HG03558 (cell line): ENCODE data around the gene DCST2.

Source experiments
- ATAC-seq: cut with Tn5 transposase; IDR thresholded peaks from one replicate; pipeline ENCODE4 v1.9.1; 2021; ENCODE audit warnings: moderate number of reproducible peaks; ENCODE audit not compliant: unreplicated experiment; ENCODE audit errors: extremely low read depth

The DCST2 gene

GRCh38 chr1:155030243-155030795 lies 3.3 kb downstream of the DCST2 start:
- ATAC-seq: no peak

- ATAC-seq: no peak
These were observed 3.9 kb downstream of the DCST2 start for GRCh38 chr1:155029513-155030242.

GRCh38 chr1:155026588-155026987 lies 7.0 kb downstream of the DCST2 start:
- ATAC-seq: no peak

- no peak for ATAC-seq
These were observed 7.4 kb downstream of the DCST2 start for GRCh38 chr1:155026154-155026553.

- no peak for ATAC-seq
These were observed 9.3 kb downstream of the DCST2 start for GRCh38 chr1:155024315-155024714.

- ATAC-seq: no peak
These were observed 10.0 kb downstream of the DCST2 start for GRCh38 chr1:155023627-155024026.

GRCh38 chr1:155022927-155023236 lies 10.7 kb downstream of the DCST2 start:
- no peak for ATAC-seq

- ATAC-seq: no peak
These were observed 11.2 kb downstream of the DCST2 start for GRCh38 chr1:155022136-155022926.

GRCh38 chr1:155019377-155020245 lies 14.0 kb downstream of the DCST2 start:
- no peak for ATAC-seq

- ATAC-seq: no peak
These were observed 14.8 kb downstream of the DCST2 start for GRCh38 chr1:155018617-155019348.

- ATAC-seq: no peak
These were observed 15.7 kb downstream of the DCST2 start for GRCh38 chr1:155017946-155018316.

GRCh38 chr1:155017041-155017945 lies 16.3 kb downstream of the DCST2 start:
- no peak for ATAC-seq

- ATAC-seq: no peak
These were observed 17.2 kb downstream of the DCST2 start for GRCh38 chr1:155016231-155016831.

GRCh38 chr1:155015527-155016230 lies 17.9 kb downstream of the DCST2 start:
- no peak for ATAC-seq

GRCh38 chr1:155014709-155015508 lies 18.7 kb downstream of the DCST2 start:
- no peak for ATAC-seq

GRCh38 chr1:155013632-155014031 lies 19.9 kb downstream of the DCST2 start:
- no peak for ATAC-seq
